ENCODE measurements around the gene RNF14.
A peak's percentile ranks its signal among the peaks of the same experiment; 100 is the strongest.

The RNF14 gene

DNA sequence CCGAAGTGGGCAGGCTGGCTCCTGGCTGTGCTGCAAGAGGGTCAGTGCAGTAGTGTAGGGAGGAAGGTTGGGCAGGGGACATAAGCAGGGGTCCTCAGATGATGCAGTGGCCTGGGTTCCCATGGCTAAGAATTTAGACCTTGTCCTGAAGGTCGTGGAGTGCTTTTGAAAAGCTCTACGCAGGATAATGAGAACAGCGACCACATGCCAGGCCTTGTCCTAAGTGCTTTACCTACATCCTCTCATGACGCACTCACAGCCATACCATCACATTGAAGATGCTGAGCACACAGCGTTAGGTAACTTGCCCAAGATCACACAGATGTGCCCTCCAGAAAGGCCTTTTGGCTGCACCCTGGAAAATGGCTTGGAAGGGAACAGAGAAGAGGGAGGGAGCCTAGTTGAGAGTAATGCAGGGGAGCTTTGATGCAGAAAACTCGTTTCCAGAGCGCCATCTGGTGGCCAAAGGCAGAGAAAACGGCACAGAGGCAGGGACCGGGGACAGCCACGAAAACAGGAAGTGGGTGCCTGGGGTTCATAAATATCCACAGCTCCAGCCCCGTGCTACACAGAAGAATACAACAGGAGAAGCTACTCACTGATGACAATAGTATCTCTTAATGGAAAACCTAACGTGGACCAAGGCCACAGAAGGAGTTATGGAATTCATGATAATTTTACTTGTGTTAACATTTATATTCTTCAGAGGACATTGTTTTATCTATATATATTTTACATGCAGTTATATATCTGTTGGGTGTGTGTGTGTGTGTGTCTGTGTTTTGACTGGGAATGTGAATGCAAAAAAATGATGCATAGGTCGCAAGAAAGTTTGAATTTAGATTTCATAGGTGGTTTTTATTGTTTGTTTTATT lies 8.2 kb upstream of the RNF14 start:
- Histone ChIP-seq H3K9me3 (ENCODE audit: control insufficient read depth, insufficient read depth, low read depth, low read length) (no peaks in the 10 kb centered on the region), H3K4me3 (ENCODE audit: low read depth, low read length) (no peak overlapping the region), H3K4me1 (ENCODE audit: control insufficient read depth, insufficient read depth, low read length) (no peaks in the 10 kb centered on the region), H3K36me3 (ENCODE audit: control insufficient read depth in 2 of 2, insufficient read depth in 1 of 2, low read length in 2 of 2) (no peaks in the 10 kb centered on the region), H3K27ac (ENCODE audit: extremely low read depth, low read depth, low read length) (no peak overlapping the region)
- CTCF ChIA-PET = interaction anchor here (0.6 to 6.0 kb wide), 79 partner anchors 8 to 1076 kb away, joined by 3 to 158 read pairs (median 5); partner anchors contain the start of genes ARAP3, DELE1, GNPDA1 and PCDH1
- POLR2A ChIA-PET = interaction anchor here (1.5 to 1.7 kb wide), 3 partner anchors 9 to 269 kb away, joined by 4 to 8 read pairs (median 6); partner anchors contain the start of genes DELE1 and RNF14
- TF ChIP-seq ZNF211 (tag by site-specific recombination; IDR thresholded peaks at IDR 0.05; ENCODE audit: low read depth) (no peak), CTCF (tag by site-specific recombination; IDR thresholded peaks at IDR 0.05) (peak; percentile 87), ZNF600 (tag by site-specific recombination; IDR thresholded peaks at IDR 0.05) (peak; percentile 89), ZNF366 (tag by site-specific recombination; conservative IDR thresholded peaks at IDR 0.05) (0 out of 2 replicates have a peak, but pooled peaks have one; percentile 26), ZNF341 (tag by site-specific recombination; IDR thresholded peaks at IDR 0.05; ENCODE audit: low read depth) (peak; percentile 80), ZBTB48 (tag by site-specific recombination; IDR thresholded peaks at IDR 0.05) (peak; percentile 98), ZNF121 (tag by site-specific recombination; IDR thresholded peaks at IDR 0.05) (no peak), BCL6B (tag by site-specific recombination; IDR thresholded peaks at IDR 0.05) (no peak), ZNF529 (tag by site-specific recombination; IDR thresholded peaks at IDR 0.05; ENCODE audit: insufficient replicate concordance) (no peak), SCRT2 (tag by site-specific recombination; IDR thresholded peaks at IDR 0.05) (no peak), ZBTB17 (tag by site-specific recombination; IDR thresholded peaks at IDR 0.05) (peak; percentile 76), MYNN (tag by site-specific recombination; IDR thresholded peaks at IDR 0.05; ENCODE audit: borderline replicate concordance) (no peak), ZNF626 (tag by site-specific recombination; IDR thresholded peaks at IDR 0.05) (no peak), ZNF221 (tag by site-specific recombination; IDR thresholded peaks at IDR 0.05; ENCODE audit: borderline replicate concordance) (no peak), GLIS1 (tag by site-specific recombination; IDR thresholded peaks at IDR 0.05) (peak; percentile 44; the same call in 1 of the 2 replicates), ZNF266 (tag by site-specific recombination; IDR thresholded peaks at IDR 0.05; ENCODE audit: low read depth) (no peak), ZNF654 (tag by site-specific recombination; IDR thresholded peaks at IDR 0.05; ENCODE audit: low read depth) (peak; percentile 96), ZNF629 (tag by site-specific recombination; IDR thresholded peaks at IDR 0.05) (no peak), ELK4 (IDR thresholded peaks at IDR 0.05; ENCODE audit: borderline replicate concordance, low read depth, low read length) (no peak), ZNF324 (tag by site-specific recombination; IDR thresholded peaks at IDR 0.05) (no peak), ZNF660 (tag by site-specific recombination; IDR thresholded peaks at IDR 0.05) (peak; percentile 70; the same call in 1 of the 2 replicates), PRDM1 (tag by site-specific recombination; IDR thresholded peaks at IDR 0.05) (no peak), ZNF658 (tag by site-specific recombination; IDR thresholded peaks at IDR 0.05) (no peak)
- TF ChIP-seq, protein P1, sequence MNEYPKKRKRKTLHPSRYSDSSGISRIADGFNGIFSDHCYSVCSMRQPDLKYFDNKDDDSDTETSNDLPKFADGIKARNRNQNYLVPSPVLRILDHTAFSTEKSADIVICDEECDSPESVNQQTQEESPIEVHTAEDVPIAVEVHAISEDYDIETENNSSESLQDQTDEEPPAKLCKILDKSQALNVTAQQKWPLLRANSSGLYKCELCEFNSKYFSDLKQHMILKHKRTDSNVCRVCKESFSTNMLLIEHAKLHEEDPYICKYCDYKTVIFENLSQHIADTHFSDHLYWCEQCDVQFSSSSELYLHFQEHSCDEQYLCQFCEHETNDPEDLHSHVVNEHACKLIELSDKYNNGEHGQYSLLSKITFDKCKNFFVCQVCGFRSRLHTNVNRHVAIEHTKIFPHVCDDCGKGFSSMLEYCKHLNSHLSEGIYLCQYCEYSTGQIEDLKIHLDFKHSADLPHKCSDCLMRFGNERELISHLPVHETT (tag by site-specific recombination; IDR thresholded peaks at IDR 0.05) = no peak
- TF ChIP-seq, protein P2, sequence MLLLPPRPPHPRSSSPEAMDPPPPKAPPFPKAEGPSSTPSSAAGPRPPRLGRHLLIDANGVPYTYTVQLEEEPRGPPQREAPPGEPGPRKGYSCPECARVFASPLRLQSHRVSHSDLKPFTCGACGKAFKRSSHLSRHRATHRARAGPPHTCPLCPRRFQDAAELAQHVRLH (tag by site-specific recombination; IDR thresholded peaks at IDR 0.05) = no peak
- TF ChIP-seq, protein P3, sequence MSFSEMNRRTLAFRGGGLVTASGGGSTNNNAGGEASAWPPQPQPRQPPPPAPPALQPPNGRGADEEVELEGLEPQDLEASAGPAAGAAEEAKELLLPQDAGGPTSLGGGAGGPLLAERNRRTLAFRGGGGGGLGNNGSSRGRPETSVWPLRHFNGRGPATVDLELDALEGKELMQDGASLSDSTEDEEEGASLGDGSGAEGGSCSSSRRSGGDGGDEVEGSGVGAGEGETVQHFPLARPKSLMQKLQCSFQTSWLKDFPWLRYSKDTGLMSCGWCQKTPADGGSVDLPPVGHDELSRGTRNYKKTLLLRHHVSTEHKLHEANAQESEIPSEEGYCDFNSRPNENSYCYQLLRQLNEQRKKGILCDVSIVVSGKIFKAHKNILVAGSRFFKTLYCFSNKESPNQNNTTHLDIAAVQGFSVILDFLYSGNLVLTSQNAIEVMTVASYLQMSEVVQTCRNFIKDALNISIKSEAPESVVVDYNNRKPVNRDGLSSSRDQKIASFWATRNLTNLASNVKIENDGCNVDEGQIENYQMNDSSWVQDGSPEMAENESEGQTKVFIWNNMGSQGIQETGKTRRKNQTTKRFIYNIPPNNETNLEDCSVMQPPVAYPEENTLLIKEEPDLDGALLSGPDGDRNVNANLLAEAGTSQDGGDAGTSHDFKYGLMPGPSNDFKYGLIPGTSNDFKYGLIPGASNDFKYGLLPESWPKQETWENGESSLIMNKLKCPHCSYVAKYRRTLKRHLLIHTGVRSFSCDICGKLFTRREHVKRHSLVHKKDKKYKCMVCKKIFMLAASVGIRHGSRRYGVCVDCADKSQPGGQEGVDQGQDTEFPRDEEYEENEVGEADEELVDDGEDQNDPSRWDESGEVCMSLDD (tag by site-specific recombination; IDR thresholded peaks at IDR 0.05) = peak; percentile 48; the same call in 1 of the 2 replicates
- TF ChIP-seq, protein P4, sequence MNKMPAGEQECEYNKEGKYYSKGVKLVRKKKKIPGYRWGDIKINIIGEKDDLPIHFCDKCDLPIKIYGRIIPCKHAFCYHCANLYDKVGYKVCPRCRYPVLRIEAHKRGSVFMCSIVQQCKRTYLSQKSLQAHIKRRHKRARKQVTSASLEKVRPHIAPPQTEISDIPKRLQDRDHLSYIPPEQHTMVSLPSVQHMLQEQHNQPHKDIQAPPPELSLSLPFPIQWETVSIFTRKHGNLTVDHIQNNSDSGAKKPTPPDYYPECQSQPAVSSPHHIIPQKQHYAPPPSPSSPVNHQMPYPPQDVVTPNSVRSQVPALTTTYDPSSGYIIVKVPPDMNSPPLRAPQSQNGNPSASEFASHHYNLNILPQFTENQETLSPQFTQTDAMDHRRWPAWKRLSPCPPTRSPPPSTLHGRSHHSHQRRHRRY (tag by site-specific recombination; IDR thresholded peaks at IDR 0.05) = no peak

All from HEK293 (cell line).